Anterior cingulate cortex (tissue), 58 donors: ENCODE results near the gene CSKMT.
"Not testable (repeated sequence)": the region's sequence is repeated elsewhere in the genome, so short reads cannot be mapped to it uniquely, and the experiment has no call there.

Source experiments
- DNase-seq, 58 donors: peaks; one replicate each; lab custom pipeline; 2025; lab: John Stamatoyannopoulos, UW

Gene CSKMT

GRCh38 chr11:62652161-62653006 lies 12.7 kb upstream of the CSKMT start:
- no peak for DNase-seq

- DNase-seq, result no peak
Observed at GRCh38 chr11:62654297-62654696, 10.8 kb upstream of the CSKMT start.

GRCh38 chr11:62656796-62657429 lies 8.2 kb upstream of the CSKMT start:
- no peak for DNase-seq

- DNase-seq, result peak in 17 of 58 donors; percentile 48 to 72 (median 62)
Observed at GRCh38 chr11:62664405-62665074, 572 bp upstream of the CSKMT start.

- DNase-seq, result peak in 29 of 58 donors; percentile 33 to 80 (median 58)
Observed at GRCh38 chr11:62665599-62666258, 617 bp downstream of the CSKMT start.

GRCh38 chr11:62666259-62666926 lies 1.3 kb downstream of the CSKMT start:
- DNase-seq, result peak in 1 of 58 donors; percentile 16

GRCh38 chr11:62667460-62667859 lies 2.3 kb downstream of the CSKMT start:
- no peak for DNase-seq

- no peak for DNase-seq
Observed at GRCh38 chr11:62669420-62670161, 4.5 kb downstream of the CSKMT start.

GRCh38 chr11:62671236-62671607 lies 6.1 kb downstream of the CSKMT start:
- no peak for DNase-seq

- peak in 57 of 58 donors; percentile 37 to 89 (median 77) for DNase-seq
Observed at GRCh38 chr11:62671608-62672389, 6.7 kb downstream of the CSKMT start, which contains the start of the genes LBHD1 and UQCC3. TSS of gene LBHD1 (minus strand) at chr11:62672267. CDS start at chr11:62670031, 2,236 bp downstream. TSS of gene UQCC3 (plus strand) at chr11:62671673. CDS start at chr11:62671746, 73 bp downstream.

GRCh38 chr11:62673196-62673525 lies 8.0 kb downstream of the CSKMT start:
- DNase-seq, result no peak

GRCh38 chr11:62675415-62675814 lies 10.3 kb downstream of the CSKMT start:
- DNase-seq, result not testable (repeated sequence)

GRCh38 chr11:62676698-62677097 lies 11.6 kb downstream of the CSKMT start:
- DNase-seq, result no peak

- no peak for DNase-seq
Observed at GRCh38 chr11:62677156-62677555, 12.0 kb downstream of the CSKMT start.

GRCh38 chr11:62677714-62678113 lies 12.6 kb downstream of the CSKMT start:
- DNase-seq, result no peak

- no peak for DNase-seq
Observed at GRCh38 chr11:62678433-62678769, 13.3 kb downstream of the CSKMT start.

GRCh38 chr11:62678770-62679696 lies 13.9 kb downstream of the CSKMT start, which contains the start of gene UBXN1:
TSS of gene UBXN1 (minus strand) at chr11:62679073. CDS start at chr11:62678923, 150 bp downstream.
- DNase-seq, result peak; percentile 28 to 92 (median 83)
